ENCODE measurements around the gene ADCK1.

- TF ChIP-seq CTCF (conservative IDR thresholded peaks at IDR 0.05) (no peak), ZFX (IDR thresholded peaks at IDR 0.05) (no peak)
These were observed 32.4 kb downstream of the ADCK1 start for GRCh38 chr14:77832297-77832696.

Data from C4-2B (cell line).